ENCODE measurements around the gene GALNT7.

GALNT7 gene

DNA sequence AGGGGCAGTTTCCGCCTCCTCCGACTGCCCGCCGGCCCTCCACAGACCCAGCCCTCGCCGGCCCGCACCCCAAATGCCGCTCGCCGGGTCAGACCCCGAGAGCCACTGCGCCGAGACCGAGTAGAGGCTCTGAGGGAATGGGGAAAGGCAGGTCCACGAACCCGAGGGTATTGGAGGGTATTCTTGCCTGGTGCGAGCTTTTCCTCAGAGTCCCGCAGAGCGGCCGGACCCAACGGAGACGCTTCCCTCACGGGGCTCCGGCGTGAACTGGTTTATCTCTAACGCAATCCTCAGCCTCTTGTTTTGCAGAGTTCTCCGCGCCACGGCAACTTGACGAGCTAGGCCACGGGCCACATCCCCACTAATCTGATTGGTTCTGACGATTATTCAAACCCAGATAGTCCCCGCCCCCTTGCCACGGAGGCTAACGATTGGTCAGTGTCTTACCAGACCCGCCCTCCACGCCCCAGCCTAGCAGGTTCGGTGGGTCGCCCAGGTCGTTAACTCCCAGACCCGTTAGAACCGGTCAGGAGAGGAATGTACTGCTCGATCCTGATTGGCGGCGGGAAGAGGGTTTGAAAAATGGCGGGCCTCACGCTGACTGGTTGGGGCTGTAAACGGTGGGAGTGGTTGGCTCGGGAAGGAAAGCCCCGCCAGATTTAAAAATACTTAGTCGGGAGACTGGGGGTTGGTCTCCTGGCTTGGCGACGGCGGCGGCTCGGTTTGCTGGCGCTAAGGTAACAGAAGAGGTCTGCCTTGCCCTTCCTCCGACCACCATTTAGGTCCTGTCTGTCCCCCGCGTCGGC is 165.7 kb downstream of the GALNT7 start, which contains the start of gene HMGB2:
TSS of gene HMGB2 (minus strand) at position 274 of the 806 bp plus-strand sequence. CDS start 709 bp downstream, outside the sequence.
- DNase-seq (ENCODE audit: low read depth in 2 of 3, low spot score in 2 of 3) = peak; percentile 97 to 98 (median 97)

DNA sequence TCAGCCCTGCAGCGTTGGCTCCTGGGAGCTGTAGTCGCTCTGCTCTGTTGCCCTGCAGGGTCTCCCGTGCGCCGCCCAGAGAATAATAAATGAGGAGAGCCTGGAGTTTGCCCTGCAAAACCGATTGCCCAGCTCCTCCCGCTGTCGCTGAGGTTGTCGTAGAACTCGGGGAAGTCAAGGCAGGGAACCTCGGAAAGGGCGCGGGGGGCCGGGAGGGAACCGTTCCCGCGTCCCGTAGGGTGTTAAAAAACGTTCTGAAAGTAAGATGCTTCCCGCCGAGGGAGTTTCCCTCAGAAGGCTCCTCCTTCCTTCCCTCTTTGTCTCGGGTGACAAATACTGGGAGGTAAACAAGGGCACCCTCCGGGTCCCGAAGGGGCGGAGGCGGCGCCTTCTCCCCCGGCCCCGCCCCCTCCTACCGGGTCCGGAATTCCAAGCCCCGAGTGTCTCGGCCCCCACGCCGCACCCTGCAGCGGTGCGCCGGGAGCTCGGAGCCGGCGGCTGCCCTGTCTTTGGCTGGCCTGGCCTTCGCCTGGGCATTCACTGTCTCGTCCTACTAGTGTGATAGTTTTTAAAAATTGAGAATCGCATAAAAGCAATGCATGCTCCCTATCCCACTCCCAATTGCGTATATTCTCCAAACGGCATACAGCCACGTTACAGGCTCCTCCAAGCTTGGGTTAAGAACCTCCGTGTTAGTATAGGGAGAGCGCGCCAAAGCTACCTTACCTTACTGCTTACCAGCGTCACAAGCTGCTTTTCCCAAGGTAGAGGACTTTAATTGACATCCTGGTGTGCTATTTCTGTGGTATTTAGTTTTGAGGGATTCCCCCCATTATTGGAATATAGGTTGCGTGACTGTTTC is 166.5 kb downstream of the GALNT7 start:
- no peak for DNase-seq (ENCODE audit: low read depth in 2 of 3, low spot score in 2 of 3)

GRCh38 chr4:173337463-173337862 is 168.9 kb downstream of the GALNT7 start:
- DNase-seq (ENCODE audit: low read depth in 2 of 3, low spot score in 2 of 3) = no peak

GRCh38 chr4:173343832-173344397 is 175.3 kb downstream of the GALNT7 start:
- no peak for DNase-seq (ENCODE audit: low read depth in 2 of 3, low spot score in 2 of 3)

DNA sequence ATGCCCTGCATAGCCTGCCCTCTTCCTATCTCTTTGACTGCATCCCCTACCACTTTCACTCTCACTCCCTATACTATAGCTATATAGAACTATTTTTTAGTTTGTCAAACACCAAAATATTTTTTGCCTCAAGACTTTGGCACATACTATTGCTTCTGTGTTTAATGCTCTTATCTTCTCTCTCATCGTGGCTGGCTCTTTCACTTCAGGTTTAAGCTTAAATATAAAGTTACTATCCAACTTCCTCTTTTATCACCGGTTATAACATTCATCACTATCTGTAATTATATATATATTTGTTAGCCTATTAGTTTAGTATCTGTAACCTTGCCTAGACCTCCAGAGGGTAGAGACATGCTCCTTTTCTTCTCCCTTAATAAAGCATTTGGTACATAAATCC is 177.0 kb downstream of the GALNT7 start:
- no peak for DNase-seq (ENCODE audit: low read depth in 2 of 3, low spot score in 2 of 3)

DNA sequence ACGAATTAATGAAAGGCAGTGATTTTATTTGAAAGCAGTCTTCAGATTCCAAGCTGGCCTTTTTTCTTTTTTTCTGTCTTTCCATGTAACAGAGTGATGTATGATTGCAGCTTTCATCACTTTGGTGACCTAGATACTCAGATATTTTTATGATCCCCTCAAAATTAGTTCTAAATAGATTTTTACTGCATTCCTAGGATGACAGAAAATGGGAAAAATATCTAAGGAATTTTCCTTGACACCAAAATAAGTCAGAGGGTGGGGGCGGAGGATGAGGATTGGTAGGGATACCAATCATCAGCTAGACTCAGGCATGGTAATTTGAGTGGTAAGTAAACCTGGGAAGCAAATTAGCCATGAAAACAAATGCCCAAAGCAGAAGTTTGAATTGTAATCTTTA is 177.5 kb downstream of the GALNT7 start:
- no peak for DNase-seq (ENCODE audit: low read depth in 2 of 3, low spot score in 2 of 3)

GRCh38 chr4:173347467-173347866 is 178.9 kb downstream of the GALNT7 start:
- DNase-seq (ENCODE audit: low read depth in 2 of 3, low spot score in 2 of 3) = no peak

GRCh38 chr4:173357939-173358338 is 189.3 kb downstream of the GALNT7 start:
- DNase-seq (ENCODE audit: low read depth in 2 of 3, low spot score in 2 of 3) = no peak

DNA sequence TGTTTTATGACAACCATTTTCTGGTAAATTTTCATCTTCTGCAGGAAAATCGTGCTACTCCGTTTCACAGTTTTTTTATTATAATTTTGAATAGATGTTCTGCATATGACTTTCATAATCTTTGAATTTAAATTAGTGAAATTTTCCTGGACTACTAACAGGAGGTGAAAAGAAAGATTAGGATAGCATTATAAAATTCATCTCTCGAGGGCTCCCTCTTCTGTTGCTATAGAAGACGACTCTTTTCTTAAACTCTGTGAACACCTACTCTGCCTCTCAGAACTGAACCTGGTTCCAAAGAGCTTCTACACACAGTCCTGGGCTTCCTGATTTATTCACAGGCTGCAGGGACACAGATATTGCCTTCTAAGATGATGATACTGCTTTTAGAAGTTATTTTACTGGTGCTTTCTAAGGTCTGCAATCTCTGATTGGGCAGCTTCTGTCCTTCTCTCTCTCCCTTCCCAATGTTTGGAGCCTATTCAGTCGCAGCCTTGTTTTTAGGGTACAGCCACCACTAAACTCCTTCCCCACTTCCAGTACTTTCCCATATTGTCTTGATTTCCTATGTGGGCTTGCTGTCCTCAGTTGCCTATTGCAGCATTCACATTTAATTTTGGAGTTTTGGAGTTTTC is 192.1 kb downstream of the GALNT7 start:
- no peak for DNase-seq (ENCODE audit: low read depth in 2 of 3, low spot score in 2 of 3)

GRCh38 chr4:173362666-173363065 is 194.1 kb downstream of the GALNT7 start:
- no peak for DNase-seq (ENCODE audit: low read depth in 2 of 3, low spot score in 2 of 3)

DNA sequence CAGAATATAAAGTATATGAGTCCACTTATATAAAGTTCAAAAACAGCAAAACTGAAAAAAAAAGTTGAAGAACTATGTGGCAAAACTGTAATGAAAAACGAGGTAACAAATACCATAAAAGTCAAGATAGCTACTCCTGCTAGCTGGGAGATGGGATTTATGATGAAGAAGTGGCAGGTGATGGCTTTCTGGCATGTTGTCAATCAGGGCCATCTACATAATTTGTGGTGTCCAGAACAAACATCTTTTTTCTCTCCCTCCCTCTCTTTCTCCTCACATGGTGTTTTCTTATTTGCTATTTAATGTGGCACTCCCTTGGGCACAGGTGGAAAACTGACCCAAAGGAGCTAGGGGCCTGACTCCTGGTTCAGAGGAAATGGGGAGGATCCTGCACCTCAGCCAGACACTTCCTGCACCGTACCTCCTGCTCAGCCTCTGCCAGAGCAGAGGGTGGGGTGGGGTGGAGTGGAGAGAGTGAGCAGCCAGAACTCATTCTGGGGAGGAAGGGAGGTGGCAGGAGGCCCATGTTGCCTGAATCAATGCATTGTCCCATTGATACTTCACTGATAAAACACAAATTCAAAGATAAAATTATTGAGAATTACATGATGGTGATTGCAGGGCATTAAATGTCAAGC is 196.9 kb downstream of the GALNT7 start:
- DNase-seq (ENCODE audit: low read depth in 2 of 3, low spot score in 2 of 3) = no peak

- DNase-seq (ENCODE audit: low read depth in 2 of 3, low spot score in 2 of 3) = no peak
Observed at GRCh38 chr4:173367285-173367684, 198.7 kb downstream of the GALNT7 start.

GRCh38 chr4:173367946-173368345 is 199.3 kb downstream of the GALNT7 start:
- DNase-seq (ENCODE audit: low read depth in 2 of 3, low spot score in 2 of 3) = no peak

DNA sequence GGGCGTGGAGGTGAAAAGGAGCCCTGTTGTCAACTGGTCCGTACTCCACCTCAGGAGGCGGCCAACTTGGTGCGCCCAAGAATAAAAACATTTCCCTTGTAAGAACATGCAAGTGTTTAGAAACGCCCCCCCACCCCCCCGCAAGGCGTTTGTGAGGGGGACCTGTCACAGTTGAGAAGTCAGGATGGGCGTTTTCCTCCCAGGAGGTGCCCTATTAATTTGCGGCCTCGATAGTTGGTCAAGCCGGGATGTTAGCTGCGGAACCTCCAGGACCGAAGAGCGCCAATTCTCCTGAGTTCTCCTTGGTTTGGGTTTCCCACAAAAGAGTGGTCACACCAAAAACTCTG is 201.5 kb downstream of the GALNT7 start:
- peak in 1 of 3 experiments; percentile 20 for DNase-seq (ENCODE audit: low read depth in 2 of 3, low spot score in 2 of 3)

DNA sequence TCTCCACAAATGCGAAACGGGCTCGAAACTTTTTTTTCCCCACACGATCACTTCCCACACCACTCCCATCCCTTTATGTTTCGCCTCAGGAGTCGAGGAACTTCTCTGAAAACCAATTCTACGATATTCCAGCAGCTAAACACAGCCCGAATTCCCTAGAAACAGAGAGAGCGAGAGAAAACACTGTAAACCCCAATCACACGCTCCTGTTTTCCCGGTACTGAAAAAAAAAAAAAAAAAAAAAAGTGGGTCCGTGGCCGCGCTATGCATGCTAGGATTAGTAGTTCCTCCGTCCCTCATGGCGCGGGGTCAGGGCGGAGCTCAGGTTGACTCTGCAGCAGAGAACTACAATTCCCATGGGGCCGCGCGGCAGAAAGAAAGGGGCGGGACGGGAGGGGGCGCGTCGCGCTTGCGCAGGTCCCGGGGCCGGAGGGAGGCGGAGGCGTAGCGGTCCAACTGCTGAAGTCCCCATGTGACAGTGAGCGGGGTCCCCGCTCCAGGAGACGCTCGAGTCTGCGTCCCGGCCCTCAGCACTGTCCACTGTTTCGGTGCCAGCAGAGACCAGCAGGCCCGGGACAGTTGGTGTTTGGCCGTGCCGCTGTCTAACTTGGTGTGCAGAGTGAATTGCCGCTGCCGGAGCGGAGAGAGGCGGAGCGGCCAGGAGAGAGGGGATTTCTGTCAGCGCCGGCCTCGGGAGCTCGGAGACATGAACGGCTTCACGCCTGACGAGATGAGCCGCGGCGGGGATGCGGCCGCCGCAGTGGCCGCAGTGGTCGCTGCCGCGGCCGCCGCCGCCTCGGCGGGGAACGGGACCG is 202.1 kb downstream of the GALNT7 start, which contains the start of gene SAP30:
TSS of gene SAP30 (plus strand) at position 478 of the 815 bp plus-strand sequence. CDS start at position 707, 229 bp downstream.
- peak; percentile 80 to 92 (median 89) for DNase-seq (ENCODE audit: low read depth in 2 of 3, low spot score in 2 of 3)

DNA sequence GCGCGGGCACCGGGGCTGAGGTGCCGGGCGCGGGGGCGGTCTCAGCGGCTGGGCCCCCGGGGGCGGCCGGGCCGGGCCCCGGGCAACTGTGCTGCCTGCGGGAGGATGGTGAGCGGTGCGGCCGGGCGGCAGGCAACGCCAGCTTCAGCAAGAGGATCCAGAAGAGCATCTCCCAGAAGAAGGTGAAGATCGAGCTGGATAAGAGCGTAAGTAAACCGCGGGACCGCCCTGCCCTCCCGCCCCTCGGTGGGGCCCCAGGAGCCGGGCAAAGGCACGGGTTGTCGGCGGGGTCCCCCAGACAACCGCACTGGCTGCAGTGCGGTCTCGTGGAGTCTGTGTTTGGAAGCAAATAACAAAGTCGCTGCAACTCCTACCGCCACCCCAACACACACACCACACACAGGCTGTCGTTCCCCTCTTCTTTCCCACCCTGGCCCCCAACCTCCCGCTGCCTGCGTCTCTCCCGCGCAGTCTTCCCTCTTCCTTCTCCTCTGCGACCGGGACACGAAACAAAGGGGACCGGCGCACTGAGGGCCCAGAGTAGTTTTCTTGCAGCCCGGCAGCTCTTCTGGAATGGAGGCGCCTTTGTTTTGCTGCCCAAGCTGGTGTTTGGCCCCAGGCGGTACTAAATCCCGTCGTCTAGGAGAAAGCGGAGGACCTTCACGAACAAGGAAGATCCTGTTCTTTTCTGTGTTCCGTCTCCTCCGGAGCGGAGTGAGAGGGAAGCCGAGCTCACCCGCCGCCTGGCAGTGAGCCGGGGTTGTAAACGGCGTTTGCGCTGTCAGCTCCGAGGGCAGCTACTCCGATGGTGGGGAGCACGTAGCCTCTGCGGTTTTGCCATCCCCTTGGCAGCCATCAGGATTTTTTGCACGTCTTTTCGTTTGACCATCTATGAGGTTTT is 202.9 kb downstream of the GALNT7 start:
- DNase-seq (ENCODE audit: low read depth in 2 of 3, low spot score in 2 of 3) = peak; percentile 1 to 22 (median 7)

All from activated CD8-positive, alpha-beta memory T cell treated with anti-CD3 and anti-CD28 coated beads for 48 hours (primary cell).